Head of caudate nucleus (tissue), 42 donors: ENCODE data around the gene PCED1B.
"Not testable (repeated sequence)": the region's sequence is repeated elsewhere in the genome, so short reads cannot be mapped to it uniquely, and the experiment has no call there.

Experiments used
- DNase-seq, 42 donors: peaks; one replicate each; pipeline versions ENCODE4 v3.0.0 to v3.0.0-alpha.2; 2020 to 2021; ENCODE audit warnings: mixed read lengths in 7 of 42
- intact Hi-C: fragments of 100-400 bp; cut with DNase I; formaldehyde crosslinking; loops from one replicate; pipeline ENCODE4 v1.15.0; 2022

PCED1B gene

DNA sequence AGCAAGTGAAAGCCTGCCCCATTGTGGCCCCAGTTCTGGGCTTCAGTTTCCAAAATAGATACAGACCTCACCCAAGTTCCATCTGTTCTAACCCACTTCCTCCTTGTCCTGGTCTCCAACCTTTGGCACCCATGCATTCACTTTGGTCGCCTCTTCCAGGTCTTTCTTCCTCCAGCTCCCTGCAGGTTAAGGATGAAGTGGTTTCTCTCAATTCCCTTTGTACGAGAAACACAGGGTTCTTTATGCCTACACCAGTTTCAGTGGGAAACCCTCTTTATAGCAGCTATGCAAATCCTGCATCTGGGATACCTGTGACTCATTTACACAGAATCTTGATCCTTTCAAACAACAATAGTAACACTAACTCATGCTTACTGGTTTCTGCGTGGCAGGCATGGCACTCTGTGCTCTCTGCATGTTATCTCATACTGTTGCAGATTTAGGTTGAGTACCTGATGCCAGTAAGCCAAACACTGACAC, 110.9 kb downstream of the PCED1B start:
- intact Hi-C loops = no loop called here
- no peak for DNase-seq

DNA sequence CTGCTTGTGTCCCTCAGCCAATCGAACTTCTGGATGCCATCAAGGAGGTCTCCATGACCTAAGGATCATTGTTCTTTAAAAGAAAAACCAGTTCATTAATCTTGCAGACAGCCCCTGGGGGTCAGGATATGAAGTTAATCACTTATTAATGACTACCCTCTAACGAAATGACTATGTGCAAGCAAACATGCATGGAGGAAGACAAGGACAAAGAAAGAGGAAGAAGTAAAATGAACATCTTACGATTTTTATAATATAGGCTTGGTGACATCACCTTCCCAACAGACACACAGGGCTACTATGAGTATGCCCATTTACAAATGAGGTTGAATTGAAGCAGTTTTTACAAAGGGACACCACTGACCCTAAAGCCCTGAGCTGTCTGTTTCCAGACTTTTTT, 111.5 kb downstream of the PCED1B start:
- intact Hi-C loops = no loop called here
- no peak for DNase-seq

DNA sequence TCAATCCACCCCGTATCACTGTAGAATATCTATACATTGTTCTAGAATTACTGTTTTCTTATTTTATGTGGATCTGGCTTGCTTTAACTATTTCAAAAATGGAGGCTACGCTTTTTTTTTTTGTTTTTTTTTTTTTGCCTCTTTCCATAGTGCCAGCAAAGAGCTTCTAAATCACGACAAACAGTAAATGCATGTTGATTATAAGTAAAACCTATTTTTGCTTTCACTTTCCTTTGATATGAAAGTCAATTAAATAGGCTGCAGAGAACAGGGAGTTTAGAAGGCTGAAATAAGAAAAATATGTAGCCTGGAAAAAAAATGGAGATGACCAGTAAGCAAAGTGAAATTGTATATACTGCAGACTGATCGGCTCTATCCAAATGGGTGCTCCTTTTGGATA, 112.6 kb downstream of the PCED1B start:
- no peak for DNase-seq
- intact Hi-C loops = no loop called here

DNA sequence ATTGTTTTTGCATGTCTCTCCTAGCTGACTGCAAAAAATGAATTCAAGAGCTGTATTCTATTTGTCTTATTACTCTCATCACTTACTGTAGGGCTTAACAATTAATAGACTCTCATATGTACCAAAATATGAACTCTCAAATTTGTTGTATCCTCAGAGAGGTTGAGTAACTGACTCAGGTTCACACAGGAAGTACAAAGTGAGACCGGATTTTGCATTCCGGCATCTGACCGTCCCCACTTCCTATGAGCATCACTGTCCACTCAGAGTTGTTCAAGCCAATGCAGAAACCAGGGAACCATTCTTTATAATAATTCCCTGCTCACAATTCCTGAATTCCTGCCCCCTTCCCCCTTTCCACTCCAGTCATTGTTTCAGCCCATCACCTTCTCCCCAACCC, 113.6 kb downstream of the PCED1B start:
- DNase-seq = no peak
- intact Hi-C loops = no loop called here

DNA sequence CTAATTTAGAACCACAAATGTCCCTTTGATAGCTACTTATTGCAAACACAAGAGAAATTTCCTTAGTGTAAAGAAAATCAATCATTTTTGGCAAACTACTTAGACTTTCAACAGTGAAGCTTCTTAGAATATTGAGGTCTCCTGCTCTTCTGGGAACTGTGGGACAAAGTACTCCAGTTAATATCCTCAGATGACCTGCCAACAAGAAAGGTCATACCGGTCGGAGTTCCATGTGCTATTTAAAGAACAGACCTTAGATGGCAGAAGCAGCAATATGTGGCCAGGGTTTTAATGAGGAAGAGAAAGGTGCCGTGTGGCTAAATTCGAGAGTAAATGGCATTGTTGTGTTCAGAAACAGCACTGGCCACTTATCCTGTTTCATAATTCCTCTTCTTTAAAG, 115.1 kb downstream of the PCED1B start:
- no peak for DNase-seq
- intact Hi-C loops = no loop called here

DNA sequence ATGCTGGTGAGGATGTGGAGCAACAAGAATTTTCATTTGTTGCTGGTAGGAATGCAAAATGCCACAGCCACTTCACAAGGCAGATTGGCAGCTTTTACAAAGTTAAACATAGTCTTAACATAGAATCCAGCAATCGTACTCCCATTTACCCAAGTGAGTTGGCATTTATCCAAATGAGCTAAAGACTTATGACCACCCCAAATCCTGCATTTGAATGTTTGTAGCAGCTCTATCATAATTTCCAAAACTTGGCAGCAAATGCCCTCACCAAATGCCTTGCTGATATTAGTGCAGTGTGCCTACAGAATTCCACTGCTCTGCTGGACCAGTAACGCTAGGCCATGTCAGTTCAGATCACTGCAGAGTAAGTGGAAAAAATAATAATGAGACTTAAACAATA, 121.0 kb downstream of the PCED1B start:
- intact Hi-C loops = no loop called here
- no peak for DNase-seq

GRCh38 chr12:47201190-47201589, 121.8 kb downstream of the PCED1B start:
- intact Hi-C loops, DNase-seq: not testable (repeated sequence)

GRCh38 chr12:47202176-47202575, 122.8 kb downstream of the PCED1B start:
- DNase-seq = peak in 3 of 42 donors; percentile 9 to 42 (median 18)
- intact Hi-C loops = no loop called here

- intact Hi-C loops = no loop called here
- no peak for DNase-seq
These were observed 126.4 kb downstream of the PCED1B start for GRCh38 chr12:47205532-47206449.

DNA sequence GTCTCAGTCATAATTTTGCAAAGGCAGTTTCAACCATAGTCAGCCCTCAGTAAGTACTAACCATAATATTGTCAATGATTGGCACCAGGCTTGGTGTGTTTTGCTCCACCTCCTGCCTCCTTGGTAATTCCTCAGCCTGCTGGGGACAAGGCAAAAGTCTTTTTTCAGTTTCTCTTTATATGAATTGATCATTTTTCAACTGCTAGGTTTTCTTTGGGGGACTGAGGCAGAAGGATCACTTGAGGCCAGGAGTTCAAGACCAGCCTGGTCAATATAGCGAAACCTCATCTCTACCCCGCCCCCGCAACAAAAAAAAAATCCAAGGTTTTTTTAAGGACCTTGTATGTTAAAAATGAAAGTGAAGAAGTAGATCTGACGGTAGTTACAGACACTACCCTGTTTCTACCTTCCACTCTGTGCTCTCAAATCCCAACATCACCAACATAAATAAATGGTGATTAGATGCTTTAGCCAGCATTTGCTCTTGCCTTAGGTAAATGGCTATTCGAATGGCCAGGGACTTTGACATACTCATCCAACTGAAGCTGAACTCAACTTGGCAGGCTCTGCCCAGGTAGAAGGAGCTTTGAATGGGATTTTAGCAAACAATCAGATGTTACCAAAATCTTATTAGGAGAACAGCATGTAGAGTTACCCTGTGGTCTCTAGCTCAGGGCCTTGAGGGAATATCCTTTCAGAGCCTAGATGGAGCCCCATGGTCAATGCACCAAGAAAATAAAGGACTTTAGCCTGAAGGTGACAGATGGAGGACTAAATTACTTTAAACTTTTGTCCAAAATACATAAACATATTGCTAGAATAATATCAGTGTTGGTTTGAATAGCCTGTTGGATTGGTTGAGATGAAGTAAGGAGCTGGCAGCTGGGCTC, 127.3 kb downstream of the PCED1B start:
- intact Hi-C loops = no loop called here
- no peak for DNase-seq

DNA sequence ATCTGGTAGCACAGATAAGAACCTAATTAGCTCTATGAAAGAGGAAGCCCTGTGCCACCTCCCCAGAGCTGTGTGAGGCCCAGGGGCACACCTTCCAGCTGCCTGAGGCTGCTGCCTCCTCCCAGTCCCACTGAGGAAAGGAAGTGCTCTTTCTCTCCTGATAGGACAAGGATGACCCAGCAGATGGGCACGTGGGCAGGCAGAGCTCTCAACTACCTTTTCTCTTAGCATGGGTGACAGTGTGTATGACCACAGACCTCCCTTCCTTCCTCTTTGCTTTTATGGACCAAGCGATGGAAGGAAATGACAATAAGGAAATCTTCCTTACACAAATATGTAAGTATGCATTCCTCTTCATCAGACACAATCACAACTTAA, 127.9 kb downstream of the PCED1B start:
- DNase-seq = peak in 5 of 42 donors; percentile 6 to 41 (median 13)
- intact Hi-C loops = no loop called here

GRCh38 chr12:47207829-47208248, 128.4 kb downstream of the PCED1B start:
- DNase-seq = no peak
- intact Hi-C loops = no loop called here

DNA sequence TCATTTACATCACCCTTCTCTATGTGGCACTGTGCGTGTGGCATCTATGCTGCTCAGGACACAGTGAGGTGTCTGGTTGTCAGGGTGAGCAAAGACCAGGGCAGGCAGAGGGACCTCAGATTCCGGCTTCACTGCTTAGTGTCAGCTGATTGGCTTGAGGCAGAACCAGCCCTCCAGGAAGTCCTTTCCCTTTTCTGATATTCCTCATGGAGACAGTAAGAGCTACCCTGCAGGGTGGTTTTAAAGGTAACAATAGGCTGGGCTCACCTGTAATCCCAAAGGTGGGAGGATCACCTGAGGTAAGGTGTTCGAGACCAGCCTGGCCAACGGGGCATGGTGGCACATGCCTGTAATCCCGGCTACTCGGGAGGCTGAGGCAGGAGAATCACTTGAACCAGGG, 129.6 kb downstream of the PCED1B start:
- intact Hi-C loops = no loop called here
- no peak for DNase-seq

GRCh38 chr12:47210776-47211175, 131.4 kb downstream of the PCED1B start:
- DNase-seq = no peak
- intact Hi-C loops = no loop called here

GRCh38 chr12:47212701-47213039, 133.2 kb downstream of the PCED1B start:
- DNase-seq = no peak
- intact Hi-C loops = no loop called here

GRCh38 chr12:47213396-47213795, 134.0 kb downstream of the PCED1B start:
- intact Hi-C loops = no loop called here

DNA sequence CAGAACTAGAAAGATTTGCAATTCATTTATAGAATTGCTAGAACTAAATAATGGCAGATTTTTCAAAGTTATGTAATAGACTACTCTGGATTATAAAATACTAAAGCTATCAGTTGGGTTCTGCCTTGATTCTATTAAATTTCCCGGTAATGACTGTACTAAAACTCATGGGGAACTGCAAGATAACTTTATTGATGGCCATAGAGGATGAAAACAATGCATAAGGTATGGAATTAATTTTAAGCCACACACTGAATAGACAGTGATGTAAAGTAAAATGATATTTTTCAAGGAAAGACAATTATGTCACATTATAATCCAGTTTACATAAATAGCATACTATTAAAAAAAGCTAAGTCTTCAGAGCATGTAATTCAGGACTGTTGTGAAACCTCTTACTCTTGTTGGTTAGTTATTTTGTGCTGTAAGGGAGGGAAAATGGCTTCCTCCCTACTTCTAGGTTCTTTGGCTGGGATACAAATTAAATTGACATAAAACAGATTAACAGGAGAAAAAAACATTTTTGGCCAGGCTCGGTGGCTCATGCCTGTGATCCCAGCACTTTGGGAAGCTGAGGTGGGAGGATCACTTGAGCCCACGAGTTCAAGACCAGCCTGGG, 134.7 kb downstream of the PCED1B start:
- DNase-seq = no peak
- intact Hi-C loops = no loop called here

More at GRCh38 chr12:47213396-47213795, 134.0 kb downstream of the PCED1B start:
- DNase-seq = no peak

DNA sequence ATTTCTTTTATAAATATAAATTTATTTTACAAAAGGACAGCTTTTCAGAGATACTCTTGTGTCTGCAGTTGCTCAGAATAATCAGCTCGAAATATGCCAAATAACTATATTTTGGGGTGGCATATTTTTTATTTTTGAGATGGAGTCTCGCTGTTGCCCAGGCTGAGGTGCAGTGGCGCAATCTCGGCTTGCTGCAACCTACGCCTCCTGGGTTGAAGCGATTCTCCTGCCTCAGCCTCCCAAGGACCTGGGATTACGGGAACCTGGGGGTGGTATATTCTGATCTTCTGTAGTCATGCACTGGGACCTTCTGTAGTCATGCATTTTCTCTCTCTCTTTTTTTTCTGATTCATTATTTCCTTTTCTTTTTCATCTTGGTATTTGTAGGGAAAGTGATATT, 135.3 kb downstream of the PCED1B start:
- intact Hi-C loops = no loop called here
- DNase-seq = no peak

GRCh38 chr12:47216150-47216677, 136.8 kb downstream of the PCED1B start:
- intact Hi-C loops = no loop called here
- peak in 22 of 42 donors; percentile 7 to 53 (median 29) for DNase-seq

GRCh38 chr12:47217595-47217869, 138.1 kb downstream of the PCED1B start:
- intact Hi-C loops, DNase-seq: not testable (repeated sequence)
